Measurements from ENCODE around the gene R3HDM1.
"Not testable (repeated sequence)": the region's sequence is repeated elsewhere in the genome, so short reads cannot be mapped to it uniquely, and the experiment has no call there.

The R3HDM1 gene

GRCh38 chr2:135570884-135571283 is 39.6 kb downstream of the R3HDM1 start:
- no peak for DNase-seq (ENCODE audit: low read depth in 2 of 2, low spot score in 1 of 2)

DNA sequence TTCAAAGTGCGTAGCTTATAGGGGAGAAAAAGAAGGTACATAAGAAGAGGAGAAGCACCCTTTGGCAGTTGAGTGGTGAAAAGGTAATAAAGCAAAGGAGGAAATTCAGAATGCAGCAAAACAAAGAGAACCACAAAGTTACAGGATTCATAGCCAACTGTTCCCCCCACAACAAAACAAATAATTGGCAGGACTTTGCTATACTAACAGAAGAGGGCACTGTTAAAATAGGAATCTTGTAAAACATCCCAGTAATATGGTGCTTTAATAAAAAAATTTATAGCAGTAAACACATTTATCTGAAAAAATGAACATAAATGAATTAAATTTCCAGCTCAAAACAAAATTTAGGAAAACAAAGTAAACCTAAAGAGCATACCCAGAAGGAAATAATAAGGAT is 42.3 kb downstream of the R3HDM1 start:
- DNase-seq (ENCODE audit: low read depth in 2 of 2, low spot score in 1 of 2), result no peak

DNA sequence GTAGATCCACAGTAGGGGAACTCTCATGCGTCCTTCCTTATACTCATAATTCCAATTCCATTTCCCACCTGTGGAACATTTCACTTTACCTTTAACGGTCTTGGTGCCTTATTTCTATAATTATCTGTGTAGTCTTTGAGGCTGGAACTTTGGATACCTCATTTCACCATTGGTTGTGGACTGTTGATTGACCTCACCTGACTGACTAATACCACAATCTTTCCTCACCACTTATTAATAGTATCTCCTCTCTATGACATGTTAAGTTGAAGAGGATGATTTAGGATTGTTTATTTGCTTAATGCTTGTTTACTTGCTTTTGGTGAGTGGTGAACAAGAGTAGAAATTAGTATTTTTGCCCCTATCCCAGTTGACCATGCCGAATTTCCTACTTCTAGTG is 50.0 kb downstream of the R3HDM1 start:
- no peak for DNase-seq (ENCODE audit: low read depth in 2 of 2, low spot score in 1 of 2)

DNA sequence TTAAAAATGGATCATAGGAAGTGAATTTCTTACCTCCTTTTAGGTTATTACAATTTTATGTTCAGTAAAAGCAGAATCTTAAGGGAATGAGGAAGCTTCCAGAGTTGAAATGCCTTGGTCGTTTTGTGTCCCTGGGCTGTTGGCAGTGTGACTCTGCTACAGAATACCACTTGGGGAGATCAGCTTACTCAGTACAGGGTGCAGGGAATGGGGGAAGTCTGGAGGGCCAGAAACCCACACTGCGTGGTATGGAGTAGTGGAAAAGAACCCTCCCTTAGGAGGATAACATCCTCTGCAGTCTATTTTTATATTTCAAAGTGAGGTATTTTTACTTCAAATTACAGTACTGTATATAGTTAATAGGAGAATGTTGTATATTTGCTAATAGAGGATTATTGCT is 51.1 kb downstream of the R3HDM1 start:
- DNase-seq (ENCODE audit: low read depth in 2 of 2, low spot score in 1 of 2), result no peak

GRCh38 chr2:135585586-135585985 is 54.3 kb downstream of the R3HDM1 start:
- DNase-seq (ENCODE audit: low read depth in 2 of 2, low spot score in 1 of 2), result no peak

- no peak for DNase-seq (ENCODE audit: low read depth in 2 of 2, low spot score in 1 of 2)
These were observed 54.9 kb downstream of the R3HDM1 start for GRCh38 chr2:135586148-135586547.

DNA sequence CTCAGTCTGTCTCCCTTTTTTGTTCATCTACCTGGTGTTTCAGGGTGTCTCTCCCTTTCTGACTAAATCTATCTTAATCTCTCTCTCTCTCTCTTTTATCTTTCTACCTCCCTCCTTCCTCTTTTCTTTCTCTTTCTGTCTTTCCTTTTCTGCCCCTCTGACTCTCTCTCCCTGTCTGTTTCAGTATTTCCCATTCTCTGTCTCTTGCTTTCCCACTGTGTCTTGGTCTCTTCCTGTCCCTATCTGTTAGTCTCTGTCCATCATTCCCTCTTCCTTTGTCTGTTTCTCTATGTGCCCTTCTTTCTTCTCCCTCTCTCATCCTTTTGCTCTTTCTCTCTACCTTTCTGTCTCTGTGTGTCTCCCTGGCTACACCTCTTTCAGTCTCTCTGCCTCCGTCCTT is 56.7 kb downstream of the R3HDM1 start:
- DNase-seq (ENCODE audit: low read depth in 2 of 2, low spot score in 1 of 2), result no peak

GRCh38 chr2:135590619-135591260 is 59.5 kb downstream of the R3HDM1 start:
- DNase-seq (ENCODE audit: low read depth in 2 of 2, low spot score in 1 of 2), result no peak

- no peak for DNase-seq (ENCODE audit: low read depth in 2 of 2, low spot score in 1 of 2)
These were observed 69.6 kb downstream of the R3HDM1 start for GRCh38 chr2:135600915-135601314.

GRCh38 chr2:135603543-135603942 is 72.3 kb downstream of the R3HDM1 start:
- no peak for DNase-seq (ENCODE audit: low read depth in 2 of 2, low spot score in 1 of 2)

GRCh38 chr2:135607561-135607960 is 76.3 kb downstream of the R3HDM1 start:
- DNase-seq (ENCODE audit: low read depth in 2 of 2, low spot score in 1 of 2), result no peak

- DNase-seq (ENCODE audit: low read depth in 2 of 2, low spot score in 1 of 2), result no peak
These were observed 81.0 kb downstream of the R3HDM1 start for GRCh38 chr2:135612319-135612718.

DNA sequence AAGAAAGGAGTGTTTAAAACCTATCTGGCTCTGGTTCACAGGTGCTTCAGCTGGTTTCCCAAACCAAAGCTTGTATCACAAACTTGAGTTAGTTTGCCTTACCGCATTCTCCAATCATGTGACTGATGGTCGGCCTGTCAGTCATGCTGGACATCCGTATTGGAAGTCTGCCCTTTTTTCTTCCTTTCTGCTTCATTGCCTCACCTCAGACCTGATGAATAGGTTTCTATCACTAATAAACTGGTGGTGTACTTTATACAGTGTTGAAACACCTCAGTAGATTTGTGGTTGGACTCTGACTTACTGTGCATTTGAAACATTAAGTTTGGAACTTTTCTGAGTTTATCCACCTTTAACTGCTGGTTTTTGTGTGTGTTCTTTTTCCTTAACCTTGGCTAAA is 84.1 kb downstream of the R3HDM1 start:
- no peak for DNase-seq (ENCODE audit: low read depth in 2 of 2, low spot score in 1 of 2)

- no peak for DNase-seq (ENCODE audit: low read depth in 2 of 2, low spot score in 1 of 2)
These were observed 86.3 kb downstream of the R3HDM1 start for GRCh38 chr2:135617501-135618015.

DNA sequence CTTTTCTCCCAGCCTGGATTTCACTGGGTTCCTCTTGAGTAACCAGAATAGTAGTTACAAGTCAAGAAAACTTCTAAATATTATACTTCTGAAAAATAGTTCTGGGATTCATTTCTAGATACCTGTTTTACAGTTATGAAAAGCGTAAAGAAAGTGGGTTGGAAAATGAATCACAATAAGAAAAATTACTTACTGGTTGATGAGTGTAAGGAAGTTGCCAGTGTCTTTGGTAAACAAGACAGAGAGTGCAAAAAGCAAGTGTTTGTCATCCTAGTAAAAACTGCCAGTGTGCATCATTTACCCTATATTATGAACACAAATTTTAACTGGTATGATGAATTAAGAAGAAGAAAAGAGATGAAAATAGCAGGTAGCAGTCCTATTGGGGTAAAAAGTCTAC is 88.9 kb downstream of the R3HDM1 start:
- DNase-seq (ENCODE audit: low read depth in 2 of 2, low spot score in 1 of 2), result no peak

- DNase-seq (ENCODE audit: low read depth in 2 of 2, low spot score in 1 of 2), result no peak
These were observed 98.2 kb downstream of the R3HDM1 start for GRCh38 chr2:135629520-135629919.

DNA sequence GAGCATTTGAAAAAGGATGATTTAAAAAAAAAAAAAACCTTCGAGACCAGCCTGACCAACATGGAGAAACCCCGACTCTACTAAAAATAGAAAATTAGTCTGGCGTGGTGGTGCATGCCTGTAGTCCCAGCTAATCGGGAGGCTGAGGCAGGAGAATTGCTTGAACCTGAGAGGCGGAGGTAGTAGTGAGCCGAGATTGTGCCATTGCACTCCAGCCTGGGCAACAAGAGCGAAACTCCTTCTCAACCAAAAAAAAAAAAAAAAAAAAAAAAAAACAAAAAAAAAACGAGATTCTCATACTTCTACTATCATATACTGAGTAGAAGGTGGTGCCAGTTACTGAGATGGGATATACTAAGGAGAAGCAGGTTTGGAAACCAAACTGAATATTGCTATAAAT is 98.8 kb downstream of the R3HDM1 start:
- DNase-seq (ENCODE audit: low read depth in 2 of 2, low spot score in 1 of 2), result not testable (repeated sequence)

GRCh38 chr2:135630488-135630887 is 99.2 kb downstream of the R3HDM1 start:
- DNase-seq (ENCODE audit: low read depth in 2 of 2, low spot score in 1 of 2), result no peak

- no peak for DNase-seq (ENCODE audit: low read depth in 2 of 2, low spot score in 1 of 2)
These were observed 102.3 kb downstream of the R3HDM1 start for GRCh38 chr2:135633582-135633981.

- no peak for DNase-seq (ENCODE audit: low read depth in 2 of 2, low spot score in 1 of 2)
These were observed 104.0 kb downstream of the R3HDM1 start for GRCh38 chr2:135635212-135635835.

GRCh38 chr2:135636982-135637381 is 105.7 kb downstream of the R3HDM1 start:
- DNase-seq (ENCODE audit: low read depth in 2 of 2, low spot score in 1 of 2), result no peak

GRCh38 chr2:135637456-135638087 is 106.3 kb downstream of the R3HDM1 start:
- DNase-seq (ENCODE audit: low read depth in 2 of 2, low spot score in 1 of 2), result no peak
